Middle frontal gyrus (tissue), 1 donor: Measurements from ENCODE around the gene DHRS12.

Experiments
- DNase-seq: peaks from one replicate; pipeline ENCODE4 v3.0.0-alpha.2; 2015; ENCODE audit warnings: low spot score; ENCODE audit errors: extremely low spot score

The DHRS12 gene

DNA sequence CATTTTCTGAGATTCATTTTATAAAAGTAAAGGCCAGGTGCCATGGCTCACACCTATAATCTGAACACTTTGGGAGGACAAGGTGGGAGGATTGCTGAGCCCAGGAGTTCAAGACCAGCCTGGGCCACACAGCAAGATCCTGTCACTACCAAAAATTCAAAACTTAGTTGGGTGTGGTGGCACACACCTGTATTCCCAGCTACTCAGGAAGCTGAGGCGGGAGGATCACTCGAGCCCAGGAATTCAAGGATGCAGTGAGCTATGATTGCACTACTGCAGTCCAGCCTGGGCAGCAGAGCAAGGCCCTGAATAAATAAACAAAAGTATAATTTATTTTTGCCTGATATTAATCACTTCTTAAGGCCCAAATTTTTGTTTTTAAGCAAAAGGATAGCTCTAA, 40.5 kb downstream of the DHRS12 start:
- no peak for DNase-seq

DNA sequence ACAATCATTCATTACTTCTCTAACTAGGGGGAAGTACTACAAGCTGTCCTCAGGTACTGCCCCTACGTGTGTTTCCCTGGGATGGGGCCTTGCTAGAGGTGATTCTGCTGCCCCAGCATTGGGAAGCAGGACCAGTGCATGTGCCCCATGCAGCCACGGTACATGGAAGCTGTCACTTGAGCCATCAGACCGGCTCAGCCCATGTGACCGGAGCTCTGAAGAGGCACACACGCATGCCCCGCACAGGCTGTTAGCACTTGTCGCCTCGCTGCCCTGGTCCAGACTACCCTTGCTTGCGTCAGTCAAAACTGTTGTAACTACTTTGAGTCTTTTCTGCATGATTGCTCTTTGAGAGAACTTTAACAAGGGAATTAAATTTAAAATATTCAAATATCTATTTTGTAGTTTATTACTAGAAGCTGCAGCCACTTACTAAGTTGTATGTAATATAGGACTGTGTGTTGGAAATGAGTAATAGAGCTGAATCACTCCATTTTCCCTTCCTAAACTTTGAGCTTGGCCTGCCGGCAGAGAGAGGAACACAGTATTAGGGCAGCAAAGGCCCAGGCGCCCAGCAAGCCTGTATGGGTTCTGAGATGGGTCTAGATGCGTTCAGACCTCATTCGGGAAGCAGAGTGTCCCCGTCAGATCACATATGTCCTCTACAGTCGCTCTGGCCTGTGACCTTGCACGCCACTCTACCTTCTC, 42.2 kb downstream of the DHRS12 start:
- DNase-seq, result no peak

DNA sequence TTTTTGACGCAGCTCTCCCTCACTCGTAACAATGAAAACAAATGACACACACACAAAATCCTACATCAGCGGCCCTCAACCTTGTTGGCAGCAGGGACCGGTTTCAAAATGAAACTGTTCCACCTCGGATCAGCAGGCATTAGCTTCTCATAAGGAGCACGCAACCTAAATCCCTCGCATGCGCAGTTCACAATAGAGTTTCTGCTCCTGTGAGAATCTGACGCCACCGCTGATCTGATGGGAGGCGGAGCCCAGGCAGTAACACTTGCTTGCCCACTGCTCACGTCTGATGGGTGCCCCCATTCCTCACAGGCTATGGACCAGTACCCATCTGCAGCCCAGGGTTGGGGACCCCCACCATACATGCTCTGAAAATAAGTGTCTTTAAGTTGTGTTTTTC, 43.4 kb downstream of the DHRS12 start:
- peak; percentile 78 for DNase-seq

DNA sequence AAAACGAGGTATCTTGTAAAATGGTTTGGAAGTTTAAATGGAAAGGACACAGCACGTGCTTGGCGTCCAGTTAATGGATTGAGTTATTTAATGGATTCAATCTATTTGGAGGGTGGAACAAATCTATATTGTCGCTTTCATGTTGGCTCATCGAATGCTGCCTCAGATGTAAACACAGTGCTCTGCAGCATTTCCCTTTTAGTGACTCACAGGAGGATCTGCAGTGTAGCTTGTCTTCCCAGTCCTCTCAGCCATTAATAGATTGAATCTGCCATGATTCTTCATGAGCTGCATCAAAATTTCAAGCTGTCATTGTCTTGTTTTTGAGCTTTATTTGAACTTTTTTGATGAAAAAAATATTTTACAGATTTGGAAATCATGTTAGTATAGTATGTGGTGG, 44.7 kb downstream of the DHRS12 start:
- DNase-seq, result no peak

DNA sequence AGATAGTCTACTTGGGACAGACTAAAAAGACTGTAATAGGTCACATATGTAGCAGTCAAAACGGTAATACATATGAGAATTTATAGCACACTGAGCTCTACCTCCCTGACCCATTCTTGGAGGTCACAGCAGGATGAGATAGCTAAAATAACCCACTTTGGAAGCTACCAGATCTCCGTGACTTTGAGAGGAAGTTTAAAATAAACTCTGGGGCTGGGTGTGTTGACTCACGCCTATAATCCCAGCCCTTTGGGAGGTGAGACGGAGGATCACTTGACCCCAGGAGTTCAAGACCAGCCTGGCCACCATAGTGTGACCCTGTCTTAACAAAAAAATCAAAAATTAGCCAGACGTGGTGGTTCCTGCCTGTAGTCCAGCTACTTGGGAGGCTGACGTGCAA, 45.3 kb downstream of the DHRS12 start:
- no peak for DNase-seq

DNA sequence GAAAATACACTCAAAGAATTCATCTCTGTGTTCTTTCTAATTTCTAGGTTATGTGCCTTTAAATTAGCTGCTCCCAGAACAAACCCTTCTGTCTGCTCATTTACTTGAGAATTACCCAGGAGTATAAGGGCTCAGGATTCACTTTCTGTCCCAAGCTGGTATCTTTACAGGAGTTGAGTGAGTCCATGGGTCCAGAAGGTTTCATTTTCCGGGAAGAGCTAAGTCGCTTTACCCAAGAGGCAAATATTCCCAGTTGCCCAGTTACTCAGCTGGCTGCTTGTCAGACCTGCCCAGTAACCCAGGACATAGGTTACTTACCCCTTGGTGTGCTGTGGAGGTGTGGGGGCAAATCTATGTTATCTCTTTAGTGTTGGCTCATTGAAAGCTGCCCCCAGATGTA, 47.3 kb downstream of the DHRS12 start:
- no peak for DNase-seq

DNA sequence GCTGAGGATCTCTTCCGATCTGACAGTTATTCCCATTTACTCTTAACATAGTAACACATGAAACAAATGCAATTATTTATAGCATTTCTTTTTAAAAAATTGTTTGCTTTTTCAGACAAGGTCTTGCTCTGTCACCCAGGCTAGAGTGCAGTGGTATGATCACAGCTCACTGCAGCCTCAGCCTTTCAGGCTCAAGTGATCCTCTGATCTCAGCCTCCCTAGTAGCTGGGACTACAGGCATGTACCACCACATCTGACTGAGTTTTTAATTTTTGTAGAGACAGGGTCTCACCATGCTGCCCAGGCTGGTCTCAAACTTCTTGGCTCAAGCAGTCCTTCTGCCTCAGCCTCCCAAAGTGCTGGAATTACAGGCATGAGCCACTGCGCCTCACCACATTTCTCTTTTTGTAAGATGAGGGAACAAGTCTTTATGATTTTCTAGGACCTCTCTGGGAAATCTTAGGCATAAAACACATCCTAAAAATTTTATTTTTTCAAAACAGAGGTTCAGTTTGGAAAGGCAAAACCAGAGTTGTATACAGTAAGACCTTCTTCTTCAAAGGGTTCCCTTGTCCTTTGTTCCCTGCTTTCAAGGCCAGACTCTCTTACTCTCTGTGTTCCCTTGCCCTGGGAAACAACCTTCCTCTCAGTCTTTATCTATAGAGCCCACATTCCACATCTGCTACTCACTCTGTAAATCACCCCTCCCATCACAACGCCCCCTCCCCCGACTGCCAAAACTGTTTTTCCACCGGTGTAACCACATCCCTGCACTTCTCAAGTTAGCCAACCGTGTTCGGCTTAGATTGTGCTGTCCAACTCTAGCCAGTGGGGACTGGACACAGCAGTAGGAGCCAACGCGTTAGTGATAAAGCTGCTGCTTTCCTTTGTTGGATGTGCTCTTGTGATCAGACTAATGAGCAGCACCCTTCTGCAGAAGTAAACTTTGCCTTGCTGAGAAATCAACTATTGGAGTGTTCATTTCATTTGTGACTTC, 56.2 kb downstream of the DHRS12 start:
- DNase-seq, result no peak

DNA sequence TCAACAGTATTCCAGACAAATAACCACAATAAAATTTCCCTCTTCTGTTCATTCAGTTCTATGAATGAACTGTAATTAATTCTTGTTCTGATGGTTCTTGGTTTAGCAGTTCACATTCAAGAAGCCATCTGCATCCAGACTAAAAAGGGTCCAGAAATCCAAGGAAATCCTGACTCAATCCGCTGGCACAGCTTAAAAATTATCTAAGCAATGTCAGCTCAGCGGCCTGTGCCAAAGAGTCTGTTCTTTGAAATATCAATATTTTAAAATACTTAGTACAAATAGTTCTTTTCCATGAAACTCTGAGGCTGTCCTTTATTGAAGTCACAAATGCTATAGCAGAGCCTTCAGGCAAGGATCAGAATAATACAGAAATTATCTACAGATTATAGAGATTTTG, 57.2 kb downstream of the DHRS12 start:
- DNase-seq, result no peak

DNA sequence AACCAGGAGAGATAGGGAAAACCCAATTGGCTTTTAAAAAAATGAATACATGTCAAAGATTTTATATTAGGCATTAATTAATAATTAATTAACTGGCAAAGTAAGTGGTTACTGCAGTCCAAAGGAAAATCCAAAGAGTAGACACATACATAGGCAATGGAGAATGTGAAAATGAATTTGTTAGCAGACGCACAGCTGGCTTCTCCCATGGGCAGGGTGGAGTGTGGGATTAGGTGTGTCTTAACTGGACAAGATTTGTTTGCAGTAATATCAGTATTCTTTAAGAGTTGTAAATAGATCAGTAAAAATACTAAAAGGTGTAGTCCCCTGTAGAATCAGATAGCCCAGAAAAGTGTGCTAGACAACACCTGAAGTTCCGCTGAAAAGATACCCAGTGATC, 58.7 kb downstream of the DHRS12 start:
- no peak for DNase-seq

DNA sequence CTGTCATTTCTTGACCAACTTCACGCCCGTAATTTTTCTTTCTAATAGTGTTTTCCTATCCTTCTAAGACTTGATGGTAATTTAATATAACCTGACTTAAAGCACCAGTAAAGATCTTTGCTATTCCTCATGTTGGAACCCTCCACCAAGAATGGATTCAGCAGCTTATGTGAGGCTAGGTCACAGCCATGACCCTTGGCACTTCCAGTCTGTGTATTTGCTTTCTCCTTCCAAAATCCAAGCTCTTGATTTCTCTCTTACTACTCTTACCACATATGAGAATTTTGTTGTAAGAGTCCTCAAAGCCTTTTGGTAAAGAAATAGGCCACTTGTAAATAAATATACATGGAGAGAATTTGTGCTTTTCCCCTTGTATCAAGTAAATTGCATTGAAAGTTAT, 61.4 kb downstream of the DHRS12 start:
- no peak for DNase-seq

DNA sequence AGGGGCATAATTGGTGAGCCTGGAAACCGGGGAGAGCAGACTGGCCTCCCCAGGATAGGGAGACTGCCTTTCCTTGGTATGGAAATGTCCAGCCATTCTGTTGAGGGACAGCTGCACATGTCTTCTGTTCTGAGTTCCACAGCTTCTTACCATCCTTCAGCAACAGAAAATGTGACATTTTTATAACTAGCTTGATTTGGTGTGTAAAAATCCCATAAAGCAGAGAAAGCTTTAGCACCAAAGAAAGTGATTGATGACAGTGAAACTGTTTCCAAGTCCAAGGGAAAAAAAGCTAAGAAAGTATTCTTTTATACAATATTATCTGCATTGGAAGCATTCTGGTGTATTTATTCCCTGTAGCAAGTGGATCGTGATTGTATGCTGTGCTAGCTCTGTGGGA, 61.9 kb downstream of the DHRS12 start:
- DNase-seq, result no peak

DNA sequence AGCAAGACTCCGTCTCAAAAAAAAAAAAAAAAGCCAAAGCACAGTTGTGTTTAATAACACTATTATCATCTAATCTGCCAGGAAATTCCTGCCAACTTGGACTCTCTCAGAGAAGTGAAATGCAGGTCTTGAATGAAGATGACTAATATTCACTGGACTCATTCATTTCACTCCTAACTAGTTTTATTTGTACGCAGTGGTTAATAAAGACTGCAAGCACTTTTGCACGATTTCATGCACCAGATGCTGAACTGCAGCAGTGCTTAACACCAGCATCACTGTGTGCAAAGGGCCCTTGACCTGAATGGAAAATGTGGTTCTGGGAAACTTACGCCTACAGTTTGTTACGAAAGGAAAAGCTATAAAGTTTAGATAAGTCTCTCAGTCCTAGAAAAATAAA, 63.3 kb downstream of the DHRS12 start:
- DNase-seq, result no peak

DNA sequence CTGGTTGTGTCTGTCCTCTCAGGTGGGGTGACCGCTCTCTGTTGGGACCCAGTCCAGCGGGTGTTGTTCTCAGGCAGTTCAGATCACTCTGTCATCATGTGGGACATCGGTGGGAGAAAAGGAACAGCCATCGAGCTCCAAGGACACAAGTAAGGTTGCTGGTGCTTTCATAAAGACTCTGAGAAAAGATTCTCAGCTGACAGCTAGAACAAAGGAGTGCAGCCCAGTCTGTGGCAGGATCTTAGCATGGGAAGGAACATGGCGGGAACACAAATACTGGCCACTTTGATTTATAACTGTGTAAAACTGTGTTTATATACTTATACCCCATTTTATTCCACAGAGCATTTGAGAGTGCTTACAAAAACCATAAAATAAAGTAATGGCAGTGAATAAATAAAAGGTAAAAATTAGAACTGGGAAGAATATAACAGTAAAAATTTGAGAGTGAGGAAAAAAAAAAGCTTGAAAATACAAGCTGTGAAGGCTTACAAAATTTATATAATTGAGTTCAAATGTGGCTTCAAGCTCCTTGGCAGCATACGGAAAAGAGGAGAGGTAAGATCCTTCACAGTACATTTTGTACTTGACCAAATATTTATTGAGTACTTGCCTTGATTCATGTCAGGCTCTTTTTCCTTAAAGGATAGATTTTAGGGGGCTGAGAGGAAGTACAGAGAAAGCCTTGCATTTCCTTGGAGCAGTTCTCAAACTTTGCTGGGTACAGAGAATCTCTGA, 64.8 kb downstream of the DHRS12 start:
- no peak for DNase-seq

DNA sequence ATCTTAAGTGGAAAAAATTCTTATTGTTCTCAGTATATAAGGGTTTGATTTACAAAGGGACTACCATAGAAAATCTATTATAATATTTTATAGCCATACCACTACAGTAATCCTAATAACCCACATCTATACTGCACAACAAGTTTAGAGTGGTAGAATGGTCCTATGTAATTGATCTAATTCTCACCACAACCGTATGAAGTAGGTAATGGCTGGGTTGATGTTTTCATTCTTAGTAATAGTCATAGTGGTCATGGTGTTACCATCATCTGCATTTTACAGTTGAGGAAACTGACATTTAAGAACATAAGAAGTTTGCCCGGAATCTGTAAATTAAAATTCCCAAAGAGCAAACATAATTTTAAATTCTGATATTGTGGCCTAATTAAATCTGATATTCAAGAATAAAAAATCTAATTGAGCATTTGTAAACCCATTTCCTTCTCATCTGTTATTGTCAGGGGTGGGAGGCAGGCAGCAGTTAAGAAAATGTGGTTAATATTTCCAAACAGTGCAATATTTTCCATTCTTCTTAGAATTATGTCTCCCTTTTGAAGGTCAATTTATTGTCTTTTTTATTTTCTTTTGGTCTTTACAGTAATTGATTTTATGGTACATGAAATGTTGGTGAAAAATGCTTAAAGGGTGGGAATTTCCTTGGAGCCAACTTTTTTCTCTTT, 65.6 kb downstream of the DHRS12 start:
- no peak for DNase-seq

DNA sequence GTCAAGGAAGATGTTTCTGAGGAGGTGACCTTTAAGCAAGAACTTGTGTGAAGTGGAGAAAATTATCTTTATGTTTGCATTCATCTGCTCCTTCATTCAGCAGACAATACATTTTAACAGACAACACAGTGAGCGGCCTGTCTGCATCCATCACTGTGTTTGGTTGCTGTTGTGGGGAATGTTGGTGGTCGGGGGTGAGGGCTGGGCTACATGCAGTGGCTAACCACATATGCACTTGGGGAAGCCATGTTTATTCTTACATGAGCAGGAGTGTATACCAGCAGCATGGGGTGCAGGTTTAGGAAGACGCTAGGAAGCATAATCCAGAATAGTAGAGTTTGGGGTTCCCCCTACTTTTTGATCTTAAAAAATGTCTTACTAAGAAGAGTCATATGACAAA, 66.4 kb downstream of the DHRS12 start:
- no peak for DNase-seq

DNA sequence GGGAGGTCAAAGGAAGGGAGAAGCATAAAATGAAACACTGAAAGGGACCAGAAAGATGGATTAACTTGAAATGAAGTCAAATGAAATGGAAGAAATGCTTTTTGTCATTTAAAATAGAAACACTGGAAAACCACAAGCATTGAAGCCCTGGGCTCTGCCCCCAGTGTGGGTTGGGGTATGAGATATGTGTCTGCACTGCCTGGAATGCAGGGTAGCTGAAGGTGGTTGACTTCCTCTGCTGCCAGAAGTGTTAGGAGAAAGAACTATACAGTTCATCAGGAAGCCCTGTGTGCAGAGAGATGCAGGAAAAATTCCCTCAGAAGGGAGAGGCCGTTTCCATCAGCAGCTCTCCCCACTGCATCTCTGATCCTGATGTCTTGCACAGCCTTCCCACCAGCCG, 69.2 kb downstream of the DHRS12 start:
- no peak for DNase-seq

DNA sequence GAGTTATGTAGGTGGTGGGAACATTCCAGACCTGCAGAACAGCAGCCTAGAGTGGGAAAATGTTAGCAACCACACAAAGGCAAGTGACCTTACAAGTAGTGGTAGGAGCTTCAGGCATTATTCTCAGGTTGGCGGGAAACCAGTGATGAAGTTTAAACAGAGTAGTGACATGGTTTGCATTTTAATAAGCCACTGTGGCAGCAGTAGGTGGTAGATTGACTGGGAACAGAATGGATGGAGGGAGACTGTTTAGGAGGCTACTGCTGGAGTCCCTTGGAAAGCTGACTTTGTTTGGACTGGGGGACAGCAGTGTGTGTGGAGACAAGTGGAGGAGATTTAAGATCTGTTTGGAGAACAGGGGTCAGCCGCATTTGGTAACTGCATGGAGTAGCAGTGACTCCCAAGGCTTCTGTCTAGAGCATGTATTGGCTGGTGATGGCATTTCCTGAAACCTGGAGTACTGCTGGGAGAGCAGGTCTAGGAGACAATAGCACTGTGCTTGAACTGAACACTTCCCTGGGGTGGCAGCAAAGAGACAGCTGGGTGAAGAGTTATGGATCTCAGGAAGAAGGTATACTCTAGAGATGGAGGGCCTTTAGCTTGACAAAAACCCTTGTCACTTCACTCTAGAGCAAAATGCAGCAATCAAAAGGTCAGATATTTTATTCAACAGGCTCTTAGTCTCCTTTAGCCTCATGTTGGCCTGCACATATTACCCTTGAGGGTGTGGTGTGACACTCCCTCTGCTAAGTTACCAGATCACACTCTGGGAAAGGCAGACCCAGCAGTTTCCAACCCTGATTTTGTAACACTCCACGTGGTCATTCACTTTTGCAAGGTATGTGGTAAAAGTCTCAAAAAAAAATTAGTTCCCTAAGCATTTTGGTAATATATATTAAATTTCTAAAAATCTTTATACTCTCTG, 70.3 kb downstream of the DHRS12 start:
- no peak for DNase-seq

DNA sequence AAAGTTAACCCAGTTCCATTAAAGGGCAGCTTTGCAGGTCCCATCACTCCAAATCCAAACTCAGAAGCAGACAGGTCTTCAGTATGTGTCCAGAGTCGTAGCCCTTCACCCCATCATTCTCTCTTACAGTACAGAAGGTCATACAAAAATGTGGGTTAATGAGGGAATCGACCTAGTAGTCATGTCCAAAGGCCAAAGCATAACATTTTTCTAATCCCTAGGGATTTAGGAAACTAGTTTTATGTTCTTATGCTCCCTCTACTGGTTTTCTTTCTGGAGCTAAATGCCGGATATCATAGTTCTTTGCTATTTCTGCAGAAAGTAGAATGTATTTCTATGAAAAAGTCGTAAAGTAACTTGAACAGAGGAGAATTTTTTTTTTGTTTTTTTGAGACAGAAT, 72.2 kb downstream of the DHRS12 start:
- no peak for DNase-seq

DNA sequence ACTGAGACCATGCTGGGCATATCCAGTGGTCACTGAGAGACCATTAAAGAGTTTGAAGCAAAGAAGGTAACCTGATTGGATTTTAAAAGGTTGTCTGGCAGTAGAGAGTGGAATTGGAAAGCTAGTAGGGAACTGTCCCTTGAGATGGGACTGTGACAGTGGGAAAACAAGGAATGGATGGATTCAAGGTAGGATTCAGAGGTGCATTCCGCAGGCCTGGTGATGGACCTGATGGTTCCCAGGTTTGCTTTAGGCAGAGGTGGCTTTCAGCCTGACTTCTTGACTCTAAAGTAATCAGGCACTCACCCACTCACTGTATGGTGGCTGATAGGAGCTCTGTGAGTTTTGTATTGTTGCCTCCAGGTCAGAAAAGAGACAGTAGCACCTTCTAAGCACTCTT, 73.0 kb downstream of the DHRS12 start:
- no peak for DNase-seq

DNA sequence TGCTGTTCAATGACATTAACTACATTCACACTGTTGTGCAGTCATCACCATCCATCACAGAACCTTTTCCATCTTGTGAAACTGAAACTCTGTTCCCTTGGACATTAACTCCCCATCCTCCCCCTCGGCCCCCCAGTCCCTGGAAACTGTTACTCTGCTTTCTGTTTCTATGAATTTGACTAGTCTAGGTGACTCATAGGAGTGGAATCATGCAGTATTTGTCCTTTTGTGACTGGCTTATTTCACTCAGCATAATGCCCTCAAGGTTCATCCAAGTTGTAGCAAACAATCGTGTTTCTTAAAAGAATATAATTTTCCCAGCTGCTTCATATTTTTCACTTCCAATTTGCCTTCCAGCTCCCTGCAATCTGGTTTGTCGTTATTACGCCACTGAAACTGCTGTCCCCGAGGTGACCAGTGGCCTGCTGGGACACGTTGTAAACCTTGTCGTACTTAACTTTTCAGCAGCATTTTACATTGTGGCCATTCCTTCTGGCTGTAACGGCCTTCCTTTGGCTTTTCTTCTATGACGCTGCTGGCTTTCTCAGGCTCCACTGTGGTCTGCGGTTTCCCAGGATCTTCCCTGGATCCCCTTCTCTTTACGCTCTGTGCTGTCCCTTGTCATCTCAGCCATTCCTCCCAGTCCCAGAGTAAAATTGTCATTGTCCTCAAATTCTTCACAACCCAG, 74.0 kb downstream of the DHRS12 start:
- DNase-seq, result no peak
